Measurements from ENCODE around the gene PITPNC1. TPM values are rescaled to one million over a fixed set of nuclear protein-coding genes. Genes with fewer than 3 reads are reported as not detected.

PITPNC1 gene
- total RNA-seq, 4 donors from 2014 or later = 4.1 to 45.1 (median 8.7) TPM

GRCh38 chr17:67490471-67490870 lies 113.4 kb downstream of the PITPNC1 start:
- Histone ChIP-seq H3K9me3 (no peaks in the 10 kb centered on the region), H3K27me3 (no peaks in the 10 kb centered on the region), H3K36me3 (no peaks in the 10 kb centered on the region), H3K4me3 (no peak overlapping the region), H3K27ac (peak overlapping the region; percentile 49 to 68), H3K4me1 (peaks cover 0 to 7% of the 10 kb centered on the region in 2 donors)
- DNase-seq = peak in 1 of 2 donors; percentile 27
- intact Hi-C loops (cut with DNase I; ENCODE audit: low total_unique reads) = no loop called here
- no peak for TF ChIP-seq POLR2A (IDR thresholded peaks at IDR 0.05)
- TF ChIP-seq CTCF (IDR thresholded peaks at IDR 0.05) = no peak

GRCh38 chr17:67491009-67491680 lies 114.1 kb downstream of the PITPNC1 start:
- no peaks in the 10 kb centered on the region for H3K36me3 ChIP-seq
- no peaks in the 10 kb centered on the region for H3K27me3 ChIP-seq
- H3K4me1 ChIP-seq = peaks cover 0 to 7% of the 10 kb centered on the region in 2 donors
- H3K4me3 ChIP-seq = no peak overlapping the region
- TF ChIP-seq CTCF (IDR thresholded peaks at IDR 0.05) = no peak
- peak in 1 of 2 donors; percentile 27 for TF ChIP-seq POLR2A (IDR thresholded peaks at IDR 0.05)
- intact Hi-C loops (cut with DNase I; ENCODE audit: low total_unique reads) = no loop called here
- peak; percentile 79 to 82 for DNase-seq
- peak overlapping the region; percentile 49 to 68 for H3K27ac ChIP-seq
- H3K9me3 ChIP-seq = no peaks in the 10 kb centered on the region

GRCh38 chr17:67491681-67492024 lies 114.6 kb downstream of the PITPNC1 start:
- DNase-seq = no peak
- Histone ChIP-seq H3K27me3 (no peaks in the 10 kb centered on the region), H3K36me3 (no peaks in the 10 kb centered on the region), H3K4me3 (no peak overlapping the region), H3K9me3 (no peaks in the 10 kb centered on the region), H3K4me1 (peaks cover 0 to 7% of the 10 kb centered on the region in 2 donors), H3K27ac (peak overlapping the region in 1 of 2 donors; percentile 38)
- intact Hi-C loops (cut with DNase I; ENCODE audit: low total_unique reads) = no loop called here
- TF ChIP-seq POLR2A (IDR thresholded peaks at IDR 0.05) (no peak), CTCF (IDR thresholded peaks at IDR 0.05) (no peak)

GRCh38 chr17:67492251-67492740 lies 115.2 kb downstream of the PITPNC1 start:
- no peak for TF ChIP-seq POLR2A (IDR thresholded peaks at IDR 0.05)
- no peak for TF ChIP-seq CTCF (IDR thresholded peaks at IDR 0.05)
- no peaks in the 10 kb centered on the region for H3K36me3 ChIP-seq
- intact Hi-C loops (cut with DNase I; ENCODE audit: low total_unique reads) = no loop called here
- H3K4me1 ChIP-seq = peaks cover 0 to 7% of the 10 kb centered on the region in 2 donors
- DNase-seq = no peak
- no peaks in the 10 kb centered on the region for H3K27me3 ChIP-seq
- H3K9me3 ChIP-seq = no peaks in the 10 kb centered on the region
- H3K4me3 ChIP-seq = no peak overlapping the region
- H3K27ac ChIP-seq = peak overlapping the region; percentile 50

- no peak for DNase-seq
- no peak overlapping the region for H3K4me3 ChIP-seq
- TF ChIP-seq POLR2A (IDR thresholded peaks at IDR 0.05) (no peak), CTCF (IDR thresholded peaks at IDR 0.05) (no peak)
- intact Hi-C loops (cut with DNase I; ENCODE audit: low total_unique reads) = no loop called here
- no peaks in the 10 kb centered on the region for H3K27me3 ChIP-seq
- no peaks in the 10 kb centered on the region for H3K36me3 ChIP-seq
- peak overlapping the region; percentile 50 for H3K27ac ChIP-seq
- peaks cover 0 to 7% of the 10 kb centered on the region in 2 donors for H3K4me1 ChIP-seq
- H3K9me3 ChIP-seq = no peaks in the 10 kb centered on the region
Measured at GRCh38 chr17:67492824-67493517, 115.9 kb downstream of the PITPNC1 start.

Data from uterus (tissue), 4 donors.